ENCODE data around the gene PRDX5. TPM values are rescaled to one million over a fixed set of nuclear protein-coding genes. Genes with fewer than 3 reads are reported as not detected.

Gene PRDX5
- total RNA-seq, 6 donors from 2014 or later: 146 to 493 (median 309) TPM

GRCh38 chr11:64283092-64283491 lies 34.8 kb upstream of the PRDX5 start:
- H3K9me3 ChIP-seq: no peaks in the 10 kb centered on the region
- H3K4me1 ChIP-seq: peaks cover 16 to 30% (median 24%) of the 10 kb centered on the region in 4 donors
- H3K4me3 ChIP-seq: peak overlapping the region in 1 of 4 donors; percentile 88
- ATAC-seq (ENCODE audit: low FRiP score in 2 of 2) (no peak), DNase-seq (no peak)
- H3K27me3 ChIP-seq: no peaks in the 10 kb centered on the region
- TF ChIP-seq CTCF (IDR thresholded peaks at IDR 0.05): no peak
- TF ChIP-seq EP300 (IDR thresholded peaks at IDR 0.05): no peak
- no peak for TF ChIP-seq POLR2A (IDR thresholded peaks at IDR 0.05)
- no peak for TF ChIP-seq POLR2AphosphoS5 (IDR thresholded peaks at IDR 0.05)
- H3K27ac ChIP-seq: no peak overlapping the region
- H3K36me3 ChIP-seq: peaks cover 0 to 17% (median 15%) of the 10 kb centered on the region in 4 donors
- 88 to 93% methylated on average over 3 of the region's 3 CpGs for WGBS, 2 donors

GRCh38 chr11:64284048-64284961 lies 33.6 kb upstream of the PRDX5 start, which contains the start of gene BAD:
TSS of gene BAD (minus strand) at chr11:64284665. CDS start at chr11:64284368, 297 bp downstream.
- Histone ChIP-seq H3K9me3 (no peaks in the 10 kb centered on the region), H3K36me3 (peaks cover 0 to 10% (median 8%) of the 10 kb centered on the region in 4 donors), H3K27me3 (no peaks in the 10 kb centered on the region), H3K4me3 (peak within 1 kb of the TSS; percentile 59 to 94 (median 86)), H3K4me1 (peaks cover 16 to 30% (median 24%) of the 10 kb centered on the region in 4 donors), H3K27ac (peak within 1 kb of the TSS; percentile 93 to 99 (median 96))
- ATAC-seq (ENCODE audit: low FRiP score in 2 of 2) (peak; percentile 95 to 97), DNase-seq (peak; percentile 98 to 99)
- 4 to 67% methylated on average over 1 to 32 of the region's 44 CpGs for WGBS, 2 donors
- TF ChIP-seq POLR2A (IDR thresholded peaks at IDR 0.05) (peak in 3 of 4 donors; percentile 26 to 84 (median 74)), POLR2AphosphoS5 (IDR thresholded peaks at IDR 0.05) (peak in 1 of 2 donors; percentile 23), EP300 (IDR thresholded peaks at IDR 0.05) (no peak), CTCF (IDR thresholded peaks at IDR 0.05) (peak in 1 of 6 experiments; percentile 7)

- peaks cover 16 to 30% (median 24%) of the 10 kb centered on the region in 4 donors for H3K4me1 ChIP-seq
- H3K4me3 ChIP-seq: peak within 1 kb of the TSS; percentile 59 to 94 (median 86)
- TF ChIP-seq CTCF (IDR thresholded peaks at IDR 0.05) (peak in 3 of 6 experiments; percentile 9 to 35 (median 24)), POLR2AphosphoS5 (IDR thresholded peaks at IDR 0.05) (peak; percentile 3 to 29), POLR2A (IDR thresholded peaks at IDR 0.05) (peak in 1 of 4 donors; percentile 70), EP300 (IDR thresholded peaks at IDR 0.05) (no peak)
- peak; percentile 89 to 99 for DNase-seq
- peak; percentile 81 to 92 for ATAC-seq (ENCODE audit: low FRiP score in 2 of 2)
- 0% methylated on average over 7 to 22 of the region's 102 CpGs for WGBS, 2 donors
- H3K27me3 ChIP-seq: no peaks in the 10 kb centered on the region
- H3K9me3 ChIP-seq: no peaks in the 10 kb centered on the region
- H3K27ac ChIP-seq: peak within 1 kb of the TSS; percentile 93 to 99 (median 96)
- H3K36me3 ChIP-seq: peaks cover 0 to 10% (median 8%) of the 10 kb centered on the region in 4 donors
Observed at GRCh38 chr11:64284962-64285884, 32.7 kb upstream of the PRDX5 start, which contains the start of gene GPR137. TSS of gene GPR137 (plus strand) at chr11:64285848. CDS start at chr11:64286525, 677 bp downstream.

All from upper lobe of left lung (tissue), 6 donors.